ENCODE results near the gene FEM1B.

The FEM1B gene

GRCh38 chr15:68285259-68285980, 7.9 kb downstream of the FEM1B start:
- DNase-seq, result no peak

- no peak for DNase-seq
These were observed 8.7 kb downstream of the FEM1B start for GRCh38 chr15:68286256-68286655.

- DNase-seq, result no peak
These were observed 11.5 kb downstream of the FEM1B start for GRCh38 chr15:68289057-68289456.

GRCh38 chr15:68289621-68290352, 12.2 kb downstream of the FEM1B start:
- DNase-seq, result no peak

- no peak for DNase-seq
These were observed 13.2 kb downstream of the FEM1B start for GRCh38 chr15:68290715-68291114.

- DNase-seq, result no peak
These were observed 14.7 kb downstream of the FEM1B start for GRCh38 chr15:68292157-68292781.

- no peak for DNase-seq
These were observed 15.4 kb downstream of the FEM1B start for GRCh38 chr15:68292967-68293366.

- DNase-seq, result no peak
These were observed 17.7 kb downstream of the FEM1B start for GRCh38 chr15:68295014-68295805.

GRCh38 chr15:68298336-68298735, 20.8 kb downstream of the FEM1B start:
- no peak for DNase-seq

GRCh38 chr15:68298882-68299381, 21.4 kb downstream of the FEM1B start:
- no peak for DNase-seq

- DNase-seq, result no peak
These were observed 21.9 kb downstream of the FEM1B start for GRCh38 chr15:68299436-68299835.

- DNase-seq, result no peak
These were observed 22.8 kb downstream of the FEM1B start for GRCh38 chr15:68300115-68300940.

- DNase-seq, result no peak
These were observed 23.8 kb downstream of the FEM1B start for GRCh38 chr15:68301301-68301700.

GRCh38 chr15:68302729-68303128, 25.2 kb downstream of the FEM1B start:
- no peak for DNase-seq

- DNase-seq, result no peak
These were observed 25.6 kb downstream of the FEM1B start for GRCh38 chr15:68303134-68303533.

GRCh38 chr15:68303560-68304436, 26.3 kb downstream of the FEM1B start:
- DNase-seq, result no peak

- DNase-seq, result no peak
These were observed 27.2 kb downstream of the FEM1B start for GRCh38 chr15:68304589-68305337.

GRCh38 chr15:68305420-68305871, 27.9 kb downstream of the FEM1B start:
- no peak for DNase-seq

GRCh38 chr15:68307131-68307928, 29.8 kb downstream of the FEM1B start:
- no peak for DNase-seq
